GM19463 (cell line): ENCODE data around the gene ACSL5.
A peak's percentile ranks its signal among the peaks of the same experiment; 100 is the strongest.
"Not testable (repeated sequence)": the region's sequence is repeated elsewhere in the genome, so short reads cannot be mapped to it uniquely, and the experiment has no call there.

ENCODE experiments used
- ATAC-seq: cut with Tn5 transposase; IDR thresholded peaks from one replicate; pipeline ENCODE4 v1.9.1; 2021; ENCODE audit warnings: mild to moderate bottlenecking, moderate library complexity; ENCODE audit not compliant: unreplicated experiment

The ACSL5 gene

DNA sequence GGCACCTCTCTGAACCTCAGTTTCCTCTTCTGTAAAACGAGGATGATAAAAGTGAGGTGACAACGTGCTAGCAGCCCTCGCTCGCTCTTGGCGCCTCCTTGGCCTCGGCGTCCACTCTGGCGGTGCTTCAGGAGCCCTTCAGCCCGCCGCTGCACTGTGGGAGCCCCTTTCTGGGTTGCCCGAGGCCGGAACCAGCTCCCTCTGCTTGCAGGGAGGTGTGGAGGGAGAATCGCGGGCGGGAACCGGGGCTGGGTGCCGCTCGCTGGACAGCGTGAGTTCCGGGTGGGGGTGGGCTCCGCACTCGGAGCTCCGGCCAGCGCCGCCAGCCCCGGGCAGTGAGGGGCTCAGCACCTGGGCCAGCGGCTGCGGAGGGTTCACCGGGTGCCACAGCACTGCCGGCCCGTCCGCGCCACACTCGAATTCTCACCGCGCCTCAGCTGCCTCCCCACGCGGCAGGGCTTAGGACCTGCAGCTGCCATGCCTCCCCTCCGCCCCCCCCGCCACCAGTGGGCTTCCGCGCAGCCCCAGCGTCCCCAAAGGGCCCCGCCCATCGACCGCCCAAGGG, 24.3 kb upstream of the ACSL5 start:
- no peak for ATAC-seq

DNA sequence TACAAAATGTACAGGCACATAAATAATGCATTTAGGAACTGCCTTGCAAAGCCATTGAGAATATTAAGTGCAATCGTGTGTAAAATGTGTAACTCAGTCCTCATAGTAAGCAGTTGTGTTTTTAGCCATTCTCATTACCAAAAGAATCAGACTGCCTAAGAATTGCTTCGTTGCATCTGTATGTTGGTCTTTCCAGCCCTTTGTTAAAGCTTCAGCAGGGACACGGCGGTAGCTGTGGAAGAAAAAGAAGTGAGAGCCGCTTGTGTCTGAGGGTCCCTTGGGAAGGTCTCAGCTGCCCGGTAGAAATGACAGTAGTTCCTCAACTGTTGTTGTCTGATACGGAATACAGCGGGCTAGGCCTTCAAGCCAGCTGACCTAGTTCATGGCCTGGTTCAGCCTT, 22.8 kb upstream of the ACSL5 start:
- no peak for ATAC-seq

- no peak for ATAC-seq
Observed at GRCh38 chr10:112352044-112352443, 21.9 kb upstream of the ACSL5 start.

GRCh38 chr10:112353046-112353445, 20.9 kb upstream of the ACSL5 start:
- no peak for ATAC-seq

DNA sequence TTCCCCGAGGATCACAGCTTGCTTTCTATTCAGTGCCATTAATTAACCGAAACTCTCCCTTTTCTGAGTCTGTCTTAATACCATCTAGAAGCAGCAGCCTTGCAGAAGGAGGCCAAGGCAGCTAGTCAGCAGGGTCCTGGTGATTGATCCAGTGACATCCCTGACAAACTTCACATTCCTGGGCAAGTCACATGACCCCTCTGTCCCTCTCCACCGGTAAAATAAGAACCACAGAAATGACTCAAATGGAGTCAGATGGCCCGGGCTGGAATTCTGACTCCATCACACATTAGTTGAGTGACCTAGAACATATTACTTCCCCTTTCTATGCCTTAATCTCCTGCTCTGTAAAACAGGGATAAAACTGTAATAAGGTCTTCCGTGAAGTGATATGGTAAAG, 17.2 kb upstream of the ACSL5 start:
- ATAC-seq, result no peak

DNA sequence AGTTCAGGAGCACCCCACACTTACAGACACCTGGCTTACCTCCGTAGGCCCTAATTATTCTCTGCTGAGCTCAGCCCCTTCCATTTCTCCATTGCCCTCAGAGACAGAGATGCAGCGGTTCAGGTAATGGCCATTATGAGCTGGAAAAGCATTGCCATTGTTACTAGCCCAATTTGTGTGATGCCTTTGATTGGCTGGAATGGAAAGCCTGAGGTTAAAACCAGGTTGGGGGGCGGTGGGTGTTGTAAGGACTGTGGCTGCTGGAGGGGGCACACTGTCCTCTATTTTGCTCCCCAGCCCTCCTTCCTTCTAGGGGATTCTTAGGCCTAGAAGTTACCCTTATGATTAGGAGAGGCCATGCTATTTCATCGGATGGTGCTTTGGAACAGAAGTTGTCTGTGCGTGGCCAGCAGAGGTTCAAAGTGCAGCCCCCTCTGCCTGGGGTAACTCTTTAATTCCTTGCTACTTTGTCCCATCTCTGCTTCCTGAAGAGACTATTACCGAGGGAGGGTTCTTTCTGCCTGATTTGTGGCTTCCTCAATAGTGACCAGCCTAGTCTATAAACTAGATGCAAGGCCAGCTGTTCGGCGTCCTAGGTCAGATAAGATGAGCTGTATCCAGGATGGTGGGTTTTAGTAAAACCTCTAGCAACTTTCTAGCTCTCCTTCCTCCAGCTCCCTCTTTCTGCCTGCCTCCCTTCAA, 14.2 kb upstream of the ACSL5 start:
- no peak for ATAC-seq

GRCh38 chr10:112360308-112361270, 13.3 kb upstream of the ACSL5 start:
- no peak for ATAC-seq

GRCh38 chr10:112361951-112362751, 11.8 kb upstream of the ACSL5 start:
- ATAC-seq, result no peak

DNA sequence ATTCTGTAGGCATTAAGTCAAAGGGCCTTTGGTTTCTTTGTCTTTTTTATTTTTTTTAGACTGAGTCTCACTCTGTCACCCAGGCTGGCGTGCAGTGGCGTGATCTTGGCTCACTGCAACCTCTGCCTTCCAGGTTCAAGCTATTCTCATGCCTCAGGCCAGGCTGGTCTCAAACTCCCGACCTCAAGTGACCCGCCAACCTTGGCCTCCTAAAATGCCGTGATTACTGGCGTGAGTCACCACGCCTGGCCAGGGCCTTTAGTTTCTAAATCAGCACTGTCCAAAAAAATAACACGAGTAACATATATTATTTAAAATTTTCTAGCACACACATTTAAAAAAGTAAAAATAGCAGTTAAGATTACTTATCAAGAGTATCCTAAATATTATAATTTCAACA, 11.1 kb upstream of the ACSL5 start:
- ATAC-seq, result no peak

GRCh38 chr10:112363696-112364688, 9.9 kb upstream of the ACSL5 start:
- ATAC-seq, result no peak

DNA sequence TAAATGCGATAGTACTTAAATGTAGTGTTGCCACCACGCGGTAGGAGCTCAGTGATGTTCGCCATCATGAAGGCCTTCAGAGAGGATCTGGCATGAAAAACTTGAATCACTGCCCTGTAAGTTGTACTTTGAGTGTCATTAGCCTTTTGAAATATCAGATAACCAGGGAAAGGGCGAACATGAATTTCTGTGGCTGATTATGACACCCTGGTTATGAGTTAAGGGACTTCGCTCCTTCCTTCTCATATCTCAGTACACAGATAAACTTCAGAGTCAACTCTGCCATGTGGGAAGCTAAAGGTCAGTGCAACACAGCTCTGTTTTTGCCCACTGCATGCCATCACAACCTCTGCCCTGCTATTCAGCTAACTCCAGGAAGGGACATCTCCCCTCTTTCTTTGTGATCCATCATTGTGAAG, 8.9 kb upstream of the ACSL5 start:
- no peak for ATAC-seq

- no peak for ATAC-seq
Observed at GRCh38 chr10:112365451-112365850, 8.5 kb upstream of the ACSL5 start.

GRCh38 chr10:112366992-112367391, 6.9 kb upstream of the ACSL5 start:
- ATAC-seq, result no peak

DNA sequence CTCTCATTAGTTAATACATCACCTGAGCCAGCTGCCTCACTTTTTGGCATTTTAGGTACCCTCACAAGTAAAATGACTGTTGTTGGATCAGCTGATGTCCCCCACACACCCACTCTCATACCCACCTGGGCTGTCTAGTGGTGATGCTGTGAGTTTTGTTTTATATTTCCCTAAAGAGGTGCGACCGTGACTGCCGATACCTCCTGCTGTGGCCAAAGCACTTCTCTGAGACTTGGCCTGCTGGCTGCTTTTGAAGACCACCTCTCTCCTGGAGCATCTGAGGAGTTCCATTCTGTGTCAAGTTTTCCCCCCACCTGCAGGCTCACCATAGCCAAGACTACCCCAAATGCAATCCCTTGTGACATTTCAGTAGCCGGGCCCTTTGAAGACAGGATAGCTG, 6.4 kb upstream of the ACSL5 start:
- no peak for ATAC-seq

- ATAC-seq, result peak; percentile 93
Observed at GRCh38 chr10:112369495-112370423, 4.2 kb upstream of the ACSL5 start.

GRCh38 chr10:112370424-112370819, 3.5 kb upstream of the ACSL5 start:
- ATAC-seq, result no peak

DNA sequence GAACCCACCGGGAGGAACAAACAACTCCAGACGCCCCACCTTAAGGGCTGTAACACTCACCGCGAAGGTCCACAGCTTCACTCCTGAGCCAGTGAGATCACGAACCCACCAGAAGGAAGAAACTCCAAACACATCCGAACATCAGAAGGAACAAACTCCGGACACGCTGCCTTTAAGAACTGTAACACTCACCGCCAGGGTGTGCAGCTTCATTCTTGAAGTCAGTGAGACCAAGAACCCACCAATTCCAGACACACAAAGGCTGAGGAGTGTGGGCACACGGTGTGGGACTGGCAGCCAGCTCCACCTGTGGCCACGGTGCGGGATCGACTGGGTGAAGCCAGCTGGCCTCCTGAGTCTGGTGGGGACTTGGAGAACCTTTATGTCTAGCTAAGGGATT, 2.6 kb upstream of the ACSL5 start:
- ATAC-seq, result not testable (repeated sequence)

GRCh38 chr10:112372182-112372810, 1.6 kb upstream of the ACSL5 start:
- ATAC-seq, result not testable (repeated sequence)
